ENCODE data around the gene PAPOLA. TPM values are rescaled to one million over a fixed set of nuclear protein-coding genes. Genes with fewer than 3 reads are reported as not detected.

The PAPOLA gene
- total and polyA plus RNA-seq, 2 experiments from 2014 or later, result 198 to 237 TPM

DNA sequence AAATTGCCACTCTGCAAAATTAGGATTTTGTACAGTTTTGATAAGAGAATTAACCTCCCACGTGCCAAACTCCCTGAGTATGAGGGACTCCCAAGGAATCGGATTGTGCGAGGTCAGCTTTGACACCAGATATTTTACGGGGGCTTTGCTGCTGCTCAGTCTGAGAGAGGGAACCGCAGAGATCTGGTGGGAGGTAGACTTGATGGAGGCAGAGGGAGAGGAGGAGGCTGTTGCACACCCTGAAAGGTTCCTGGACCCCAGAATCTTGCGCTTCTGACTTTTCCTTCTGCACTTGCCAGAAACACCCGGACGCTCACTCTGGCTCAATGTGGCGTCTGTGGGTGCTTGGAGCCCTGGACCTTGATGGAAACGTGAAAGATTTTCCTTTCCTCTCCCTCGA is 83.9 kb downstream of the PAPOLA start:
- Histone ChIP-seq H3K4me2 (no peak overlapping the region), H3K4me1 (ENCODE audit: insufficient read depth) (peaks cover 19% of the 10 kb centered on the region), H3K9me2 (ENCODE audit: insufficient read depth) (no peaks in the 10 kb centered on the region), H3K27ac (ENCODE audit: low read depth) (no peak overlapping the region), H3K79me2 (replicated peaks; ENCODE audit: insufficient read depth) (no peaks in the 10 kb centered on the region), H2AFZ (no peak overlapping the region), H3K27me3 (ENCODE audit: insufficient read depth) (no peaks in the 10 kb centered on the region), H3F3A (replicated peaks; ENCODE audit: low read depth) (no peaks in the 10 kb centered on the region), H3K4me3 (no peak overlapping the region), H3K36me3 (ENCODE audit: insufficient read depth) (no peaks in the 10 kb centered on the region), H4K20me1 (replicated peaks; ENCODE audit: insufficient read depth) (no peaks in the 10 kb centered on the region)
- H3K4me1 Mint-ChIP-seq, result peaks cover 29% of the 10 kb centered on the region
- no peaks in the 10 kb centered on the region for H3K9me3 Mint-ChIP-seq
- ATAC-seq, result no peak
- no peaks in the 10 kb centered on the region for H3K36me3 Mint-ChIP-seq (ENCODE audit: low read depth)
- H3K27ac Mint-ChIP-seq, result no peak overlapping the region
- TF ChIP-seq EZH2phosphoT487 (IDR thresholded peaks at IDR 0.05; ENCODE audit: unreplicated experiment) (no peak), STAT1 (IDR thresholded peaks at IDR 0.05; ENCODE audit: unreplicated experiment) (no peak), JUNB (IDR thresholded peaks at IDR 0.05; ENCODE audit: unreplicated experiment) (no peak), NANOG (IDR thresholded peaks at IDR 0.05; ENCODE audit: borderline replicate concordance) (no peak), ZNF331 (CRISPR knock-in tag; IDR thresholded peaks at IDR 0.05; ENCODE audit: low read depth) (no peak), EZH2 (IDR thresholded peaks at IDR 0.05; ENCODE audit: low read depth, unreplicated experiment) (no peak), ZNF114 (CRISPR knock-in tag; IDR thresholded peaks at IDR 0.05) (no peak), POLR2AphosphoS5 (IDR thresholded peaks at IDR 0.05; ENCODE audit: low read depth) (no peak), CREB1 (CRISPR knock-in tag; IDR thresholded peaks at IDR 0.05; ENCODE audit: low read depth) (no peak)
- TF ChIP-seq, protein P1, sequence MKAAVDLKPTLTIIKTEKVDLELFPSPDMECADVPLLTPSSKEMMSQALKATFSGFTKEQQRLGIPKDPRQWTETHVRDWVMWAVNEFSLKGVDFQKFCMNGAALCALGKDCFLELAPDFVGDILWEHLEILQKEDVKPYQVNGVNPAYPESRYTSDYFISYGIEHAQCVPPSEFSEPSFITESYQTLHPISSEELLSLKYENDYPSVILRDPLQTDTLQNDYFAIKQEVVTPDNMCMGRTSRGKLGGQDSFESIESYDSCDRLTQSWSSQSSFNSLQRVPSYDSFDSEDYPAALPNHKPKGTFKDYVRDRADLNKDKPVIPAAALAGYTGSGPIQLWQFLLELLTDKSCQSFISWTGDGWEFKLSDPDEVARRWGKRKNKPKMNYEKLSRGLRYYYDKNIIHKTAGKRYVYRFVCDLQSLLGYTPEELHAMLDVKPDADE (IDR thresholded peaks at IDR 0.05), result no peak
- TF ChIP-seq, protein P2, sequence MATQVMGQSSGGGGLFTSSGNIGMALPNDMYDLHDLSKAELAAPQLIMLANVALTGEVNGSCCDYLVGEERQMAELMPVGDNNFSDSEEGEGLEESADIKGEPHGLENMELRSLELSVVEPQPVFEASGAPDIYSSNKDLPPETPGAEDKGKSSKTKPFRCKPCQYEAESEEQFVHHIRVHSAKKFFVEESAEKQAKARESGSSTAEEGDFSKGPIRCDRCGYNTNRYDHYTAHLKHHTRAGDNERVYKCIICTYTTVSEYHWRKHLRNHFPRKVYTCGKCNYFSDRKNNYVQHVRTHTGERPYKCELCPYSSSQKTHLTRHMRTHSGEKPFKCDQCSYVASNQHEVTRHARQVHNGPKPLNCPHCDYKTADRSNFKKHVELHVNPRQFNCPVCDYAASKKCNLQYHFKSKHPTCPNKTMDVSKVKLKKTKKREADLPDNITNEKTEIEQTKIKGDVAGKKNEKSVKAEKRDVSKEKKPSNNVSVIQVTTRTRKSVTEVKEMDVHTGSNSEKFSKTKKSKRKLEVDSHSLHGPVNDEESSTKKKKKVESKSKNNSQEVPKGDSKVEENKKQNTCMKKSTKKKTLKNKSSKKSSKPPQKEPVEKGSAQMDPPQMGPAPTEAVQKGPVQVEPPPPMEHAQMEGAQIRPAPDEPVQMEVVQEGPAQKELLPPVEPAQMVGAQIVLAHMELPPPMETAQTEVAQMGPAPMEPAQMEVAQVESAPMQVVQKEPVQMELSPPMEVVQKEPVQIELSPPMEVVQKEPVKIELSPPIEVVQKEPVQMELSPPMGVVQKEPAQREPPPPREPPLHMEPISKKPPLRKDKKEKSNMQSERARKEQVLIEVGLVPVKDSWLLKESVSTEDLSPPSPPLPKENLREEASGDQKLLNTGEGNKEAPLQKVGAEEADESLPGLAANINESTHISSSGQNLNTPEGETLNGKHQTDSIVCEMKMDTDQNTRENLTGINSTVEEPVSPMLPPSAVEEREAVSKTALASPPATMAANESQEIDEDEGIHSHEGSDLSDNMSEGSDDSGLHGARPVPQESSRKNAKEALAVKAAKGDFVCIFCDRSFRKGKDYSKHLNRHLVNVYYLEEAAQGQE (IDR thresholded peaks at IDR 0.05; ENCODE audit: unreplicated experiment), result no peak
- TF ChIP-seq, protein P3, sequence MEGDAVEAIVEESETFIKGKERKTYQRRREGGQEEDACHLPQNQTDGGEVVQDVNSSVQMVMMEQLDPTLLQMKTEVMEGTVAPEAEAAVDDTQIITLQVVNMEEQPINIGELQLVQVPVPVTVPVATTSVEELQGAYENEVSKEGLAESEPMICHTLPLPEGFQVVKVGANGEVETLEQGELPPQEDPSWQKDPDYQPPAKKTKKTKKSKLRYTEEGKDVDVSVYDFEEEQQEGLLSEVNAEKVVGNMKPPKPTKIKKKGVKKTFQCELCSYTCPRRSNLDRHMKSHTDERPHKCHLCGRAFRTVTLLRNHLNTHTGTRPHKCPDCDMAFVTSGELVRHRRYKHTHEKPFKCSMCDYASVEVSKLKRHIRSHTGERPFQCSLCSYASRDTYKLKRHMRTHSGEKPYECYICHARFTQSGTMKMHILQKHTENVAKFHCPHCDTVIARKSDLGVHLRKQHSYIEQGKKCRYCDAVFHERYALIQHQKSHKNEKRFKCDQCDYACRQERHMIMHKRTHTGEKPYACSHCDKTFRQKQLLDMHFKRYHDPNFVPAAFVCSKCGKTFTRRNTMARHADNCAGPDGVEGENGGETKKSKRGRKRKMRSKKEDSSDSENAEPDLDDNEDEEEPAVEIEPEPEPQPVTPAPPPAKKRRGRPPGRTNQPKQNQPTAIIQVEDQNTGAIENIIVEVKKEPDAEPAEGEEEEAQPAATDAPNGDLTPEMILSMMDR (conservative IDR thresholded peaks at IDR 0.05; ENCODE audit: low read depth in 2 of 2), result no peak
- TF ChIP-seq, protein P4, sequence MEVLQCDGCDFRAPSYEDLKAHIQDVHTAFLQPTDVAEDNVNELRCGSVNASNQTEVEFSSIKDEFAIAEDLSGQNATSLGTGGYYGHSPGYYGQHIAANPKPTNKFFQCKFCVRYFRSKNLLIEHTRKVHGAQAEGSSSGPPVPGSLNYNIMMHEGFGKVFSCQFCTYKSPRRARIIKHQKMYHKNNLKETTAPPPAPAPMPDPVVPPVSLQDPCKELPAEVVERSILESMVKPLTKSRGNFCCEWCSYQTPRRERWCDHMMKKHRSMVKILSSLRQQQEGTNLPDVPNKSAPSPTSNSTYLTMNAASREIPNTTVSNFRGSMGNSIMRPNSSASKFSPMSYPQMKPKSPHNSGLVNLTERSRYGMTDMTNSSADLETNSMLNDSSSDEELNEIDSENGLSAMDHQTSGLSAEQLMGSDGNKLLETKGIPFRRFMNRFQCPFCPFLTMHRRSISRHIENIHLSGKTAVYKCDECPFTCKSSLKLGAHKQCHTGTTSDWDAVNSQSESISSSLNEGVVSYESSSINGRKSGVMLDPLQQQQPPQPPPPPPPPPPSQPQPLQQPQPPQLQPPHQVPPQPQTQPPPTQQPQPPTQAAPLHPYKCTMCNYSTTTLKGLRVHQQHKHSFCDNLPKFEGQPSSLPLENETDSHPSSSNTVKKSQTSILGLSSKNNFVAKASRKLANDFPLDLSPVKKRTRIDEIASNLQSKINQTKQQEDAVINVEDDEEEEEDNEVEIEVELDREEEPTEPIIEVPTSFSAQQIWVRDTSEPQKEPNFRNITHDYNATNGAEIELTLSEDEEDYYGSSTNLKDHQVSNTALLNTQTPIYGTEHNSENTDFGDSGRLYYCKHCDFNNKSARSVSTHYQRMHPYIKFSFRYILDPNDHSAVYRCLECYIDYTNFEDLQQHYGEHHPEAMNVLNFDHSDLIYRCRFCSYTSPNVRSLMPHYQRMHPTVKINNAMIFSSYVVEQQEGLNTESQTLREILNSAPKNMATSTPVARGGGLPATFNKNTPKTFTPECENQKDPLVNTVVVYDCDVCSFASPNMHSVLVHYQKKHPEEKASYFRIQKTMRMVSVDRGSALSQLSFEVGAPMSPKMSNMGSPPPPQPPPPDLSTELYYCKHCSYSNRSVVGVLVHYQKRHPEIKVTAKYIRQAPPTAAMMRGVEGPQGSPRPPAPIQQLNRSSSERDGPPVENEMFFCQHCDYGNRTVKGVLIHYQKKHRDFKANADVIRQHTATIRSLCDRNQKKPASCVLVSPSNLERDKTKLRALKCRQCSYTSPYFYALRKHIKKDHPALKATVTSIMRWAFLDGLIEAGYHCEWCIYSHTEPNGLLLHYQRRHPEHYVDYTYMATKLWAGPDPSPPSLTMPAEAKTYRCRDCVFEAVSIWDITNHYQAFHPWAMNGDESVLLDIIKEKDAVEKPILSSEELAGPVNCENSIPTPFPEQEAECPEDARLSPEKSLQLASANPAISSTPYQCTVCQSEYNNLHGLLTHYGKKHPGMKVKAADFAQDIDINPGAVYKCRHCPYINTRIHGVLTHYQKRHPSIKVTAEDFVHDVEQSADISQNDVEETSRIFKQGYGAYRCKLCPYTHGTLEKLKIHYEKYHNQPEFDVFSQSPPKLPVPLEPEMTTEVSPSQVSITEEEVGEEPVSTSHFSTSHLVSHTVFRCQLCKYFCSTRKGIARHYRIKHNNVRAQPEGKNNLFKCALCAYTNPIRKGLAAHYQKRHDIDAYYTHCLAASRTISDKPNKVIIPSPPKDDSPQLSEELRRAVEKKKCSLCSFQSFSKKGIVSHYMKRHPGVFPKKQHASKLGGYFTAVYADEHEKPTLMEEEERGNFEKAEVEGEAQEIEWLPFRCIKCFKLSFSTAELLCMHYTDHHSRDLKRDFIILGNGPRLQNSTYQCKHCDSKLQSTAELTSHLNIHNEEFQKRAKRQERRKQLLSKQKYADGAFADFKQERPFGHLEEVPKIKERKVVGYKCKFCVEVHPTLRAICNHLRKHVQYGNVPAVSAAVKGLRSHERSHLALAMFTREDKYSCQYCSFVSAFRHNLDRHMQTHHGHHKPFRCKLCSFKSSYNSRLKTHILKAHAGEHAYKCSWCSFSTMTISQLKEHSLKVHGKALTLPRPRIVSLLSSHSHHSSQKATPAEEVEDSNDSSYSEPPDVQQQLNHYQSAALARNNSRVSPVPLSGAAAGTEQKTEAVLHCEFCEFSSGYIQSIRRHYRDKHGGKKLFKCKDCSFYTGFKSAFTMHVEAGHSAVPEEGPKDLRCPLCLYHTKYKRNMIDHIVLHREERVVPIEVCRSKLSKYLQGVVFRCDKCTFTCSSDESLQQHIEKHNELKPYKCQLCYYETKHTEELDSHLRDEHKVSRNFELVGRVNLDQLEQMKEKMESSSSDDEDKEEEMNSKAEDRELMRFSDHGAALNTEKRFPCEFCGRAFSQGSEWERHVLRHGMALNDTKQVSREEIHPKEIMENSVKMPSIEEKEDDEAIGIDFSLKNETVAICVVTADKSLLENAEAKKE (CRISPR knock-in tag; IDR thresholded peaks at IDR 0.05), result no peak
- no peak overlapping the region for H3K4me3 Mint-ChIP-seq
- no peak for DNase-seq (ENCODE audit: low spot score)
- peaks cover 12% of the 10 kb centered on the region for H3K27me3 Mint-ChIP-seq (ENCODE audit: insufficient read depth, low read depth, poor library complexity)

Data from GM23338 (cell line).